ENCODE results near the gene PIK3R5.

The PIK3R5 gene

DNA sequence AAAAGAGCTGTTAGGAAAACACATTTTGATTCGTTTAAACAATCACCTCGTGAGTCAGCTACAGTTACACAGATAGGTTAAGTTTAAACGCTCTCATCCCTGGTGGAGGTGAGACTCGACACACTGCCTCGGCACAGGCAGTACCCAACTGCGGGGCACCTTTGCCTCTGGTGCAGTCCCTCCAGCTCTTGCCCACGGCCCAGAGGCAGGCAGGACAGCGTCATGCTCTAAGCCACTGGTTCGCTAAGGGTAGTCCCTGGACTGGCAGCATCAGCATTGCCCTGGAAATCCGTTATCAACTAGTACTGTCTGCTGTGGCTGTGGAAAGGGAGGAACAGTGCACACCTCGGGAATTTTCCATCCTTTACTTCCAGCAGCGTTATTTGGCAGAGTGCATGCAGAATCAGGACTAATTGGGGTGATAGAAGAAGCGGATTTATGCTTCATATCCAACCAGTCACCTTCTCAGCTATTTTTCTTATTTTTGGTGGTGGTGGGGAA lies 94.4 kb downstream of the PIK3R5 start:
- no peaks in the 10 kb centered on the region for H4K20me1 ChIP-seq (ENCODE audit: insufficient read depth, low read length)
- no peaks in the 10 kb centered on the region for H3K9me3 ChIP-seq (ENCODE audit: insufficient read depth, low read length, severe bottlenecking)
- no peaks in the 10 kb centered on the region for H3K36me3 ChIP-seq (ENCODE audit: insufficient read depth, low read length)
- no peaks in the 10 kb centered on the region for H3K27me3 ChIP-seq (ENCODE audit: insufficient read depth, low read length, poor library complexity)
- no peak overlapping the region for H2AFZ ChIP-seq (ENCODE audit: low read depth, low read length)
- no peak overlapping the region for H3K9ac ChIP-seq (ENCODE audit: low read depth, low read length)
- no peak for ATAC-seq (ENCODE audit: insufficient read depth, low read depth)
- H3K4me2 ChIP-seq (ENCODE audit: insufficient read depth, low read length), result no peak overlapping the region
- no peak for DNase-seq
- peaks cover 14% of the 10 kb centered on the region for H3K79me2 ChIP-seq (ENCODE audit: insufficient read depth, low read length)
- peaks cover 28% of the 10 kb centered on the region for H3K4me1 ChIP-seq (ENCODE audit: insufficient read depth, low read length)
- H3K4me3 ChIP-seq (ENCODE audit: low read depth in 1 of 2, low read length in 2 of 2), result no peak overlapping the region
- TF ChIP-seq EZH2 (IDR thresholded peaks at IDR 0.05; ENCODE audit: borderline replicate concordance, low read depth, low read length, severe bottlenecking), result no peak
- TF ChIP-seq, protein P1, sequence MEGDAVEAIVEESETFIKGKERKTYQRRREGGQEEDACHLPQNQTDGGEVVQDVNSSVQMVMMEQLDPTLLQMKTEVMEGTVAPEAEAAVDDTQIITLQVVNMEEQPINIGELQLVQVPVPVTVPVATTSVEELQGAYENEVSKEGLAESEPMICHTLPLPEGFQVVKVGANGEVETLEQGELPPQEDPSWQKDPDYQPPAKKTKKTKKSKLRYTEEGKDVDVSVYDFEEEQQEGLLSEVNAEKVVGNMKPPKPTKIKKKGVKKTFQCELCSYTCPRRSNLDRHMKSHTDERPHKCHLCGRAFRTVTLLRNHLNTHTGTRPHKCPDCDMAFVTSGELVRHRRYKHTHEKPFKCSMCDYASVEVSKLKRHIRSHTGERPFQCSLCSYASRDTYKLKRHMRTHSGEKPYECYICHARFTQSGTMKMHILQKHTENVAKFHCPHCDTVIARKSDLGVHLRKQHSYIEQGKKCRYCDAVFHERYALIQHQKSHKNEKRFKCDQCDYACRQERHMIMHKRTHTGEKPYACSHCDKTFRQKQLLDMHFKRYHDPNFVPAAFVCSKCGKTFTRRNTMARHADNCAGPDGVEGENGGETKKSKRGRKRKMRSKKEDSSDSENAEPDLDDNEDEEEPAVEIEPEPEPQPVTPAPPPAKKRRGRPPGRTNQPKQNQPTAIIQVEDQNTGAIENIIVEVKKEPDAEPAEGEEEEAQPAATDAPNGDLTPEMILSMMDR (IDR thresholded peaks at IDR 0.05; ENCODE audit: borderline replicate concordance, extremely low read depth, low read length, poor library complexity, severe bottlenecking), result no peak
- H3K27ac ChIP-seq (ENCODE audit: low read length), result no peak overlapping the region

DNA sequence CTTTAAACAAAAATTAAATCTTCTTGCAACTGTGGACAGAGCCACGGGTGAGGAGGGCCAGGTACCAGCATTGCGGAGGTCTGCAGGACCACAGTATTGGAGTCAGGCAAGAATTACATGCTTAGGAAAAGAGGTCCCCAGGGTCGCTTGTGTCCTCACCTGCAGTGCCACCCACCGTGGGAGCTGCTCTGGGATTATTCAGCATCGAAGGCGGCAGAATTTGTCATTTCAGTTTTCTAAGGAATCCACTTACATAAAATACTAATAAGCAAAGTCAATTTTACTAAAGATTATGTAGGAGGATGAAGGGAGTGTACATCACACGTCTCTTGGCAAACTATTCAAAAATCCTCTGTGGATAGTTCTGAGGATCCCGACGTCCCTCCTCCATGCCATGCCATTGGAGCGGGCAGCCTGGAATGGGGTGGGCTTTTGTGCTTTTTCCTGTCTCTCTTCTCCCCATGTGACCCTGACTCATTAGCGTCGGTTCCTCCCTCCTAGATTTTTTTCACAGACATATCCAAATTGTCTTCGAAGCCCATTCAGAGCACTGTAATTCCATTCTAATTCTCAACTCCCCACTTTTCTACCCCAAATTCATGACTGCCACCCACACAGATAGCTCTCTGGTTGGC lies 95.0 kb downstream of the PIK3R5 start:
- Histone ChIP-seq H2AFZ (ENCODE audit: low read depth, low read length) (no peak overlapping the region), H3K27me3 (ENCODE audit: insufficient read depth, low read length, poor library complexity) (no peaks in the 10 kb centered on the region), H3K27ac (ENCODE audit: low read length) (no peak overlapping the region), H3K4me2 (ENCODE audit: insufficient read depth, low read length) (no peak overlapping the region), H3K4me3 (ENCODE audit: low read depth in 1 of 2, low read length in 2 of 2) (no peak overlapping the region), H3K9ac (ENCODE audit: low read depth, low read length) (no peak overlapping the region), H3K4me1 (ENCODE audit: insufficient read depth, low read length) (peaks cover 35% of the 10 kb centered on the region), H3K79me2 (ENCODE audit: insufficient read depth, low read length) (peaks cover 20% of the 10 kb centered on the region), H3K36me3 (ENCODE audit: insufficient read depth, low read length) (peaks cover 4% of the 10 kb centered on the region; the same call in 1 of the 2 replicates), H4K20me1 (ENCODE audit: insufficient read depth, low read length) (no peaks in the 10 kb centered on the region), H3K9me3 (ENCODE audit: insufficient read depth, low read length, severe bottlenecking) (no peaks in the 10 kb centered on the region)
- DNase-seq, result no peak
- no peak for ATAC-seq (ENCODE audit: insufficient read depth, low read depth)
- TF ChIP-seq EZH2 (IDR thresholded peaks at IDR 0.05; ENCODE audit: borderline replicate concordance, low read depth, low read length, severe bottlenecking), result no peak
- TF ChIP-seq, protein P1 (IDR thresholded peaks at IDR 0.05; ENCODE audit: borderline replicate concordance, extremely low read depth, low read length, poor library complexity, severe bottlenecking), result no peak

DNA sequence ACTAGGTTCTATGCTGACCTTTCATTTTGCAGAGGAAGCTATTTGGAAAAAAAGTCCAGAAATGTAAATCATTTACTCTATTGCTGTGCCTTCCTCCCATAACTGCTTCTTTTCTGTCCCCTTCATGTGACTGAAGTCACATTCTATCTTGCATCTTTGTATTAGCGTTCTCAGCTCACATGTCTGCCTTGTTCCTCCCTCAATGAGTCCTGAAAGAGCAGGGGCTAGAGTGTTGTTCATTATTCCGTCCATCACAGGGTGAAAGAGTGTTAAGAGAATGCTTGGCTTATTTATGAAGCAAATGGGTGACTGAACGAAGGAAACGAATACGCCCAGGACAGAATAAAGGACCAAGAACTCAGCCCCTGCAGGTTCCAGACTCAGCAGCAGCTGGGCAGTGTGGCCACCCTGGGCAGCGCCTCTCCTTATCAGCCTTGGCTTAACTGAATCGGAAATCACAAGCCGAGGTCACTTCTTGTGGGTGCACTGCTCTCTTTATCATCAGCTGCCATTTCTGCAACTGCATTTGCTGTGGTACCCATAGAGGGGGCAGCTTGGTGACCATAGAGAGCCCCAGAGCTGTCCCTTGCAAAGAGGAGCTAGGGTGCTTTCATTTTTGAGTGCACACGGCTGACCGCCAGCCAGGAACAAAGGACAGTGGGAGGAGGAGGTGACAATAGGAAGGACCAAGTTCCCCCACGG lies 96.2 kb downstream of the PIK3R5 start:
- no peak overlapping the region for H3K9ac ChIP-seq (ENCODE audit: low read depth, low read length)
- no peaks in the 10 kb centered on the region for H4K20me1 ChIP-seq (ENCODE audit: insufficient read depth, low read length)
- no peak overlapping the region; the same call in 1 of the 2 replicates for H3K27ac ChIP-seq (ENCODE audit: low read length)
- H3K79me2 ChIP-seq (ENCODE audit: insufficient read depth, low read length), result peaks cover 30% of the 10 kb centered on the region
- H3K4me1 ChIP-seq (ENCODE audit: insufficient read depth, low read length), result peaks cover 47% of the 10 kb centered on the region
- no peak for TF ChIP-seq EZH2 (IDR thresholded peaks at IDR 0.05; ENCODE audit: borderline replicate concordance, low read depth, low read length, severe bottlenecking)
- TF ChIP-seq, protein P1 (IDR thresholded peaks at IDR 0.05; ENCODE audit: borderline replicate concordance, extremely low read depth, low read length, poor library complexity, severe bottlenecking), result no peak
- no peak overlapping the region for H2AFZ ChIP-seq (ENCODE audit: low read depth, low read length)
- no peak overlapping the region for H3K4me2 ChIP-seq (ENCODE audit: insufficient read depth, low read length)
- DNase-seq (no peak), ATAC-seq (ENCODE audit: insufficient read depth, low read depth) (no peak)
- H3K4me3 ChIP-seq (ENCODE audit: low read depth in 1 of 2, low read length in 2 of 2), result no peak overlapping the region
- H3K27me3 ChIP-seq (ENCODE audit: insufficient read depth, low read length, poor library complexity), result no peaks in the 10 kb centered on the region
- H3K9me3 ChIP-seq (ENCODE audit: insufficient read depth, low read length, severe bottlenecking), result no peaks in the 10 kb centered on the region
- peaks cover 7% of the 10 kb centered on the region; the same call in 1 of the 2 replicates for H3K36me3 ChIP-seq (ENCODE audit: insufficient read depth, low read length)

Measured in DND-41 (cell line).